ENCODE measurements around the gene NDUFB7.
"Not testable (repeated sequence)": the region's sequence is repeated elsewhere in the genome, so short reads cannot be mapped to it uniquely, and the experiment has no call there.

Gene NDUFB7

DNA sequence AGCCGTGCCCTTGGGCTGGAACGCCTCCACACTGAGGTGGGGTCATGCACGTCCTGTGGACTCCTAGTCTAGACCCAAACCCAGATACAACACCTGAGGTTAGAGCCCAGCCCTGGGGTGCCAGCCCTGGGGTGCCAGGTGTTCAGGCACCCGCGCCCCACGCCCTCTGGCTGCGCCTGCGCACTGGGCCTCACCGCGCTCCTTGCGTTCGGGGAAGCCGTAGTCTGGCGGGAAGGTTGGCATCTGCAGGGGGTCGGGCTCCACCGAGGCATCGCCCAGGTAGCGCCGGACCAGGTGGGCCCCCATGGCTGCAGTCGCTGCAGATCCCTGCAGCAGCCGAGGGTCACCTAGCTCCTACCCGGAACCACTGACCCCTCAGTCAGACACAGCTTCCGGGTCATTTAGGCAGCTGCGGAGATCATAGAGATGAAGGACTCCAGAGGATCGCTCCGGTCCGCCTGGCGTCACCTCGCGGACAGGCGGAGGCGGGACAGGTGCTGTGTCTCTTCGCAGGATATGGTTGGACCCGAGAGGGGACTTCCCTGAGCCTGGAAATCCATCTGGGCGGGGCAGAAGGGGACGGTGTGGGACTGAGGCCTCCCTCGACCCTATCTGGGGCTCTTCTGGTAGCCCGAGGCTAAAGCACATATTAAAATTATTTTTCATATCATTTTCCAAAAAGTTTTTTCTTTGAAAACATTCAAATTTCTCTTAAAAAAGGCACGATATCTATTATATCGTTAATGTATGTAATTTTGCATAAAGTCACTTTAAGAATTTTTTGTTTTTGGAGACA is at the start of gene NDUFB7:
NDUFB7 (minus strand) TSS at position 372 of the 796 bp plus-strand sequence; CDS start at position 306, 66 bp downstream.
- peak within 1 kb of the TSS; percentile 77 to 83 for H3K9ac ChIP-seq (ENCODE audit: low read length in 2 of 2)
- H3K4me1 ChIP-seq (ENCODE audit: control insufficient read depth, insufficient read depth, low read length) = peaks cover 21% of the 10 kb centered on the region
- H3K4me3 ChIP-seq (ENCODE audit: low read length in 2 of 2) = peak within 1 kb of the TSS; percentile 86 to 99
- H3K36me3 ChIP-seq (ENCODE audit: control insufficient read depth in 2 of 2, insufficient read depth in 2 of 2, low read length in 2 of 2) = peaks cover 0 to 2% of the 10 kb centered on the region in 2 donors
- H3K27ac ChIP-seq (ENCODE audit: low read length) = peak within 1 kb of the TSS; percentile 55
- no peaks in the 10 kb centered on the region for H3K27me3 ChIP-seq (ENCODE audit: control insufficient read depth in 1 of 2, insufficient read depth in 2 of 2, low read length in 2 of 2)
- H3K9me3 ChIP-seq (ENCODE audit: control insufficient read depth in 2 of 2, low read length in 2 of 2) = no peaks in the 10 kb centered on the region

DNA sequence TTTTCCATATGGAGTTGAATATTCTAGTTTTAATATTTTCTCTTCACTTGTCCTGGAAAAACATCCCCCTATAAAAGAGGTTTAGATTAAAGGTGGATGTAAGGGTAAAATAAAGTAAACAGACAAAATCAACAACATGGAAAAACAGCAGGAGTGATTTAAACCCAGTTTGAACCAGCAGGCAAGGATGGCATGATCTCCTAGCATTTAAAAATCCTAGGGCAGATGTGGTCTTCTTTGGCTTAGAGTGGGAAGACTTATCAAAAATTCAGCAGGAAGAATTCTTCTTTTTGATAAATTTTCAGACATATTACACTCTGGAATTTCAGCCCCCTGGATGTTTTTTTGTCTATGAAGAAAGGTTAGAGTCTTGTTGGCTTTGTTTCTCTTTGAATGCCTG is 47.5 kb upstream of the NDUFB7 start:
- Histone ChIP-seq H3K27me3 (ENCODE audit: control insufficient read depth in 1 of 2, insufficient read depth in 2 of 2, low read length in 2 of 2) (no peaks in the 10 kb centered on the region), H3K27ac (ENCODE audit: low read length) (no peak overlapping the region), H3K9ac (ENCODE audit: low read length in 2 of 2) (no peak overlapping the region), H3K4me1 (ENCODE audit: control insufficient read depth, insufficient read depth, low read length) (no peaks in the 10 kb centered on the region), H3K4me3 (ENCODE audit: low read length in 2 of 2) (no peak overlapping the region), H3K9me3 (ENCODE audit: control insufficient read depth in 2 of 2, low read length in 2 of 2) (peaks cover 0 to 4% of the 10 kb centered on the region in 2 donors), H3K36me3 (ENCODE audit: control insufficient read depth in 2 of 2, insufficient read depth in 2 of 2, low read length in 2 of 2) (no peaks in the 10 kb centered on the region)

DNA sequence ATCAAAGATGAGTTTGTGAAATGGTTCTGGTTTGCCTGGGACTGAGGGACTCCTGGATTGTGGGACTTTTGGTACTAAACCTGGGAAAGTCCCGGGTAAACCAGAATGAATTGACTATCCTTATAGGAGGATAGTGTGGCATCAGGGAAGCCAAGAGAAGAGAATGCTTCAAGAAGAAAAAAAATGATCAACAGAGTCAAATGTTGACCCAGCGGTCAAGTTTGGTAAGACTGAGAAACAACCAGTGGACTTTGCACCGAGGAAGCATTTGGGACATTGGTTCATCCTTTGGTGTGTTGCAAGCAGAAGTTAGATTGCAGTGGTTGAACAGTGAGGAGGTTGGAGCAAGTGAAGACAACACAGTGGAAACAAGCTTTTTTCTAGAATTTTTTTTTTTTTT is 44.5 kb upstream of the NDUFB7 start:
- Histone ChIP-seq H3K27ac (ENCODE audit: low read length) (no peak overlapping the region), H3K27me3 (ENCODE audit: control insufficient read depth in 1 of 2, insufficient read depth in 2 of 2, low read length in 2 of 2) (no peaks in the 10 kb centered on the region), H3K4me1 (ENCODE audit: control insufficient read depth, insufficient read depth, low read length) (no peaks in the 10 kb centered on the region), H3K36me3 (ENCODE audit: control insufficient read depth in 2 of 2, insufficient read depth in 2 of 2, low read length in 2 of 2) (no peaks in the 10 kb centered on the region), H3K4me3 (ENCODE audit: low read length in 2 of 2) (no peak overlapping the region), H3K9me3 (ENCODE audit: control insufficient read depth in 2 of 2, low read length in 2 of 2) (peaks cover 0 to 4% of the 10 kb centered on the region in 2 donors), H3K9ac (ENCODE audit: low read length in 2 of 2) (no peak overlapping the region)

DNA sequence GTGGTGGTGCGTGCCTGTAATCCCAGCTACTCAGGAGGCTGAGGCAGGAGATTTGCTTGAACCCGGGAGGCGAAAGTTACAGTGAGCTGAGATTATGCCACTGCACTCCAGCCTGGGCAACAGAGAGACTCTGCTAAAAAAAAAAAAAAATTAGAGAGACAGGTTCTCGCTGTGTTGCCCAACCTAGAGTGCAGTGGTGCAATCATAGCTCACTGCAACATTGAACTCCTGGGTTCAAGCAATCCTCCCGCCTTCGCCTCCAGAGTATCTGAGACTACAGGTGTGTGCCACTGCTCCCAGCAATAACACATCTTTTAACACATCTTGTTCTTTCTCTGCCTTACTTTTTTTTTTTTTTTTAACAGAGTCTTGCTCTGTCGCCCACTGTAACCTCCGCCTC is 43.8 kb upstream of the NDUFB7 start:
- Histone ChIP-seq H3K4me1 (ENCODE audit: control insufficient read depth, insufficient read depth, low read length) (no peaks in the 10 kb centered on the region), H3K27me3 (ENCODE audit: control insufficient read depth in 1 of 2, insufficient read depth in 2 of 2, low read length in 2 of 2) (no peaks in the 10 kb centered on the region), H3K36me3 (ENCODE audit: control insufficient read depth in 2 of 2, insufficient read depth in 2 of 2, low read length in 2 of 2) (no peaks in the 10 kb centered on the region), H3K9me3 (ENCODE audit: control insufficient read depth in 2 of 2, low read length in 2 of 2) (peaks cover 0 to 4% of the 10 kb centered on the region in 2 donors), H3K4me3 (ENCODE audit: low read length in 2 of 2) (no peak overlapping the region), H3K27ac (ENCODE audit: low read length) (no peak overlapping the region), H3K9ac (ENCODE audit: low read length in 2 of 2) (no peak overlapping the region)

DNA sequence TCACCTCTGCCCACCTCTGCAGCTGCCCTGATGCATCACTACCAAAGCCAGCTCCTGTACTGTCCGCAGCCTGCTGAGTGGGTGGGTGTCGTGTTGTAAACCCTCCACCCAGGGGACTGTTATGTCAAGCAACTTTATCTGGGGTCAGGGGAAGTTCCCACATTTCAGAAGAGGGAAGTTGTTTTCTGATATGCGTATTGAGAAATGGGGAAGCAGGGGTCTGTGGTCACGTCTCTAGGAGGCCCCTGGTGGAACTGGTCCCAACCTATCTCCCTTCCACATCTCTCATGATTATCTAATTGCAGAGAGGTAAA is 42.2 kb upstream of the NDUFB7 start:
- Histone ChIP-seq H3K9ac (ENCODE audit: low read length in 2 of 2) (no peak overlapping the region), H3K27ac (ENCODE audit: low read length) (no peak overlapping the region), H3K4me1 (ENCODE audit: control insufficient read depth, insufficient read depth, low read length) (no peaks in the 10 kb centered on the region), H3K27me3 (ENCODE audit: control insufficient read depth in 1 of 2, insufficient read depth in 2 of 2, low read length in 2 of 2) (no peaks in the 10 kb centered on the region), H3K36me3 (ENCODE audit: control insufficient read depth in 2 of 2, insufficient read depth in 2 of 2, low read length in 2 of 2) (no peaks in the 10 kb centered on the region), H3K4me3 (ENCODE audit: low read length in 2 of 2) (no peak overlapping the region), H3K9me3 (ENCODE audit: control insufficient read depth in 2 of 2, low read length in 2 of 2) (no peaks in the 10 kb centered on the region)

DNA sequence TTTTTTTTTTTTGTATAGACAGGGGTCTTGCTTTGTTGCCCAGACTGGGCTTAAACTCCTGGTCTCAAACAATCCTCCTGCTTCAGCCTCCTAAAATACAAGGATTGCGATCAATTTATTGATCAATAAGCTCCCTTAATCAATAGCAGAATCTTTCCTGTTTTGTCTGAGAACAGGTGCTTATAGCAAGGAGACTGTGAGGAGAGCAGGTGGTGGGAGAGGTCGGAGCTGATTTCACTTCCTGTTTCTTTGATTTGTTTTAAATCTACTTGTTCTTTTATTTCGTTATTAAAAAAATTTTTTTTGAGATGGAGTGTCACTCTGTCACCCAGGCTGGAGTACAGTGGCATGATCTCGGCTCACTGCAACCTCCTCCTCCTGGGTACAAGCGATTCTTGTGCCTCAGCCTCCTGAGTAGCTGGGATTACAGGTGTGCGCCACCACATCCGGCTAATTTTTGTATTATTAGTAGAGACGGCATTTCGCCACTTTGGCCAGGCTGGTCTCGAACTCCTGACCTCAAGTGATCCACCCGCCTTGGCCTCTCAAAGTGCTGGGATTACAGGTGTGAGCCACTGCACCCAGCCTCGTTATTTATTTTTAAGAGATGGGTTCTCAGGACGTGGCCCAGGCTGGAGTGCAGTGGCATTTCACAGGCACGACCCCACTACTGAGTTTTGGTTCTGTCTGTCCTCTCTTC is 41.7 kb upstream of the NDUFB7 start:
- not testable (repeated sequence) for H3K4me1 ChIP-seq (ENCODE audit: control insufficient read depth, insufficient read depth, low read length); H3K4me3 ChIP-seq (ENCODE audit: low read length in 2 of 2); H3K9ac ChIP-seq (ENCODE audit: low read length in 2 of 2); H3K9me3 ChIP-seq (ENCODE audit: control insufficient read depth in 2 of 2, low read length in 2 of 2); H3K27me3 ChIP-seq (ENCODE audit: control insufficient read depth in 1 of 2, insufficient read depth in 2 of 2, low read length in 2 of 2); H3K36me3 ChIP-seq (ENCODE audit: control insufficient read depth in 2 of 2, insufficient read depth in 2 of 2, low read length in 2 of 2); H3K27ac ChIP-seq (ENCODE audit: low read length)

DNA sequence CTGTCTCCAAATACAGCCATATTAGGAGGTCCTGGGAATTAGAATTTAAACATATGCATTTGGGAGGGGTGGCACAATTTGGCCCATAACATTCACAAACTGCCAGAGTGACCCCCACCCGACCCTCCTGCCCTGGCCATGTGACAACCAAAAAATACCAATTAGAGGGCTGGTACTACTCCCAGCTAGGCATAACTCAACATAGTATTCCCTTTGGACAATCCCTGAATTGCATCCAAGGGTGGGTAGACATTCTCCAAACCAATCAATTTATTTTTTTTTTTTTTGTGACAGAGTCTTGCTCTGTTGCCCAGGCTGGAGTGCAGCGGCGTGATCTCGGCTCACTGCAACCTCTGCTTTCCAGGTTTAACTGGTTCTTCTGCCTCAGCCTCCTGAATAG is 40.8 kb upstream of the NDUFB7 start:
- H3K4me3 ChIP-seq (ENCODE audit: low read length in 2 of 2) = no peak overlapping the region
- H3K36me3 ChIP-seq (ENCODE audit: control insufficient read depth in 2 of 2, insufficient read depth in 2 of 2, low read length in 2 of 2) = no peaks in the 10 kb centered on the region

DNA sequence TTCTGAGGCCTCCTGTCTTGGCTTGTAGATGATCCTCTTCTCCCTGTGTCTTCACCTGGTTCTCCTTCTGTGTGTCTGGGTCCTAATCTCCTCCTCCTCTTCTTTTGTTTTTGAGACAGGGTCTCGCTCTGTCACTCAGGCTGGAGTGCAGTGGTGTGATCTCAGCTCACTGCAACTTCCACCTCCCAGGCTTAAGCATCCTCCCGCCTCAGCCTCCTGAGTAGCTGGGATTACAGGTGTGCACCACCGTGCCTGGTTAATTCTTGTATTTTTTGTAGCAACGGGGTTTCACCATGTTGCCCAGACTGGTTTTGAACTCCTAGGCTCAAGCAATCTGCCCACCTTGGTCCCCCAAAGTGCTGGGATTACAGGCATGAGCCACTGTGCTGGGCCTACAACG is 40.4 kb upstream of the NDUFB7 start:
- H3K36me3 ChIP-seq (ENCODE audit: control insufficient read depth in 2 of 2, insufficient read depth in 2 of 2, low read length in 2 of 2); H3K9me3 ChIP-seq (ENCODE audit: control insufficient read depth in 2 of 2, low read length in 2 of 2); H3K4me1 ChIP-seq (ENCODE audit: control insufficient read depth, insufficient read depth, low read length); H3K27ac ChIP-seq (ENCODE audit: low read length); H3K4me3 ChIP-seq (ENCODE audit: low read length in 2 of 2); H3K9ac ChIP-seq (ENCODE audit: low read length in 2 of 2); H3K27me3 ChIP-seq (ENCODE audit: control insufficient read depth in 1 of 2, insufficient read depth in 2 of 2, low read length in 2 of 2): not testable (repeated sequence)

More for the DNA sequence above, 40.8 kb upstream of the NDUFB7 start:
- Histone ChIP-seq H3K9me3 (ENCODE audit: control insufficient read depth in 2 of 2, low read length in 2 of 2) (no peaks in the 10 kb centered on the region), H3K27ac (ENCODE audit: low read length) (no peak overlapping the region), H3K27me3 (ENCODE audit: control insufficient read depth in 1 of 2, insufficient read depth in 2 of 2, low read length in 2 of 2) (no peaks in the 10 kb centered on the region), H3K4me1 (ENCODE audit: control insufficient read depth, insufficient read depth, low read length) (no peaks in the 10 kb centered on the region), H3K9ac (ENCODE audit: low read length in 2 of 2) (no peak overlapping the region)

DNA sequence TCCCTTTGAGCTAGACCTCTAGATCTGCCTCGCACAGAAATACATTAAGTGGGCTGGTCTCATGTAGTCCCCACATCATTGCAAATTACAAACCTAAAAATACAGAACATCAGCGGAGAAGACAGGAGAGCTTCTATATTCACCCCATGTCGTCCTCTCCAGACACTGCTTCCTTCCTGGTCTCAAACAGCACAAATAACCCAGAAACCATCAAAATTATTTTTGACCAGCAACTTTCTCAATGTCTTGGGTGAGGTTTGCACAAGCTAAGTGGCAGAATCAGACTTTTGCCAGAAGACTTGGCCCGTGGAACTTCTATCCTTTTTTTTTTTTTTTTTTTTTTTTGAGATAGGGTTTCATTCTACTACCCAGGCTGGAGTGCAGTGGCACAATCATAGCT is 39.2 kb upstream of the NDUFB7 start:
- no peak overlapping the region for H3K9ac ChIP-seq (ENCODE audit: low read length in 2 of 2)
- no peaks in the 10 kb centered on the region for H3K9me3 ChIP-seq (ENCODE audit: control insufficient read depth in 2 of 2, low read length in 2 of 2)
- H3K27me3 ChIP-seq (ENCODE audit: control insufficient read depth in 1 of 2, insufficient read depth in 2 of 2, low read length in 2 of 2) = no peaks in the 10 kb centered on the region
- H3K27ac ChIP-seq (ENCODE audit: low read length) = no peak overlapping the region
- H3K4me1 ChIP-seq (ENCODE audit: control insufficient read depth, insufficient read depth, low read length) = no peaks in the 10 kb centered on the region
- no peak overlapping the region for H3K4me3 ChIP-seq (ENCODE audit: low read length in 2 of 2)
- H3K36me3 ChIP-seq (ENCODE audit: control insufficient read depth in 2 of 2, insufficient read depth in 2 of 2, low read length in 2 of 2) = no peaks in the 10 kb centered on the region

DNA sequence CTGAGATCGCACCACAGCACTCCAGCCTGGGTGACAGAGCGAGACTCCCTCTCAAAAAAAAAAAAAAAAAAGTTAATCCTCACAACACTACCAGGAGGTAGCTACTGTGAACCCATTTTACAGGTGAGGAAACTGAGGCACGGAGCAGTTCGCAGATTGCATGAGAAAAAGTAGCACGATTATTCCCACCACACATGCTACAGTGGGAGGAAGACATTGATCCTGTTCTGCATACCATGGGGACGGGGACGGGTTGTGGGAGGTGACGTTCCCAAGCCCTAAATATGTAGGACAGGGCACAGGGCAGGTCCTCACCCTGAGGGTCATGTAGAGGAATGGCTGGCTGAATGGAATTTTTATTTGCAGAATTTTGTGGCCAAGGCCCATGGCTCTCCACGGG is 34.8 kb upstream of the NDUFB7 start:
- H3K9ac ChIP-seq (ENCODE audit: low read length in 2 of 2) = no peak overlapping the region

DNA sequence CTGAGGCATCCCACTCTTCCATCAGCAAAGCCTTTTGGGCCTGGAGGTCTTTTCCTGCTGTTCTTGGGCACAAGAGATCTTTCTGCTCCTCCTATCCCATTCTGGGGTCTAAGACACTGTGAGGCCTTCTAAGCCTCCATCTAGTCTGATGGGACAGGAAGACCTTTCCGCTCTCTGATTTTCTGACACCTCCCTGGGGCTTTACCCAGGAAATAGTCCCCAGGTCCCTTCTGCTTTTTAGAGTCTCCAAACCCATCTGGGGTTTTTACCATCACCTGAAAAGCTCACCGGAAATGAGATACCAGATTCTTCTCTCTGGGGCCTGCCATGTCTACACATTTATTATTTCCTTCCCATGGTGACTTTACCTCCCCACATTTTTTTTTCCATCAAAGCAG is 32.1 kb upstream of the NDUFB7 start:
- Histone ChIP-seq H3K9ac (ENCODE audit: low read length in 2 of 2) (no peak overlapping the region), H3K4me3 (ENCODE audit: low read length in 2 of 2) (no peak overlapping the region), H3K4me1 (ENCODE audit: control insufficient read depth, insufficient read depth, low read length) (no peaks in the 10 kb centered on the region), H3K9me3 (ENCODE audit: control insufficient read depth in 2 of 2, low read length in 2 of 2) (peaks cover 0 to 2% of the 10 kb centered on the region in 2 donors), H3K36me3 (ENCODE audit: control insufficient read depth in 2 of 2, insufficient read depth in 2 of 2, low read length in 2 of 2) (no peaks in the 10 kb centered on the region), H3K27ac (ENCODE audit: low read length) (no peak overlapping the region), H3K27me3 (ENCODE audit: control insufficient read depth in 1 of 2, insufficient read depth in 2 of 2, low read length in 2 of 2) (no peaks in the 10 kb centered on the region)

More for the DNA sequence above, 34.8 kb upstream of the NDUFB7 start:
- no peak overlapping the region for H3K4me3 ChIP-seq (ENCODE audit: low read length in 2 of 2)
- H3K4me1 ChIP-seq (ENCODE audit: control insufficient read depth, insufficient read depth, low read length) = no peaks in the 10 kb centered on the region
- no peaks in the 10 kb centered on the region for H3K36me3 ChIP-seq (ENCODE audit: control insufficient read depth in 2 of 2, insufficient read depth in 2 of 2, low read length in 2 of 2)
- no peaks in the 10 kb centered on the region for H3K27me3 ChIP-seq (ENCODE audit: control insufficient read depth in 1 of 2, insufficient read depth in 2 of 2, low read length in 2 of 2)
- H3K27ac ChIP-seq (ENCODE audit: low read length) = no peak overlapping the region
- H3K9me3 ChIP-seq (ENCODE audit: control insufficient read depth in 2 of 2, low read length in 2 of 2) = no peaks in the 10 kb centered on the region

Measured in stomach smooth muscle (tissue), 2 donors.